Kidney glomerular epithelial cell (primary cell): ENCODE measurements around the gene GRID2.
"Not testable (repeated sequence)": the region's sequence is repeated elsewhere in the genome, so short reads cannot be mapped to it uniquely, and the experiment has no call there.

ENCODE experiments used
- DNase-seq: peaks from one replicate; lab custom pipeline; 2025; lab: John Stamatoyannopoulos, UW

The GRID2 gene

GRCh38 chr4:93676937-93677336 lies 1373.2 kb downstream of the GRID2 start:
- DNase-seq = not testable (repeated sequence)

- DNase-seq = no peak
Measured at GRCh38 chr4:93684571-93684970, 1380.8 kb downstream of the GRID2 start.

GRCh38 chr4:93687304-93687703 lies 1383.5 kb downstream of the GRID2 start:
- no peak for DNase-seq

GRCh38 chr4:93688978-93689377 lies 1385.2 kb downstream of the GRID2 start:
- no peak for DNase-seq

GRCh38 chr4:93693141-93693540 lies 1389.4 kb downstream of the GRID2 start:
- no peak for DNase-seq

GRCh38 chr4:93698686-93699085 lies 1394.9 kb downstream of the GRID2 start:
- DNase-seq = no peak

- DNase-seq = no peak
Measured at GRCh38 chr4:93700571-93700970, 1396.8 kb downstream of the GRID2 start.

GRCh38 chr4:93710101-93710846 lies 1406.5 kb downstream of the GRID2 start:
- DNase-seq = no peak

GRCh38 chr4:93710847-93711430 lies 1407.2 kb downstream of the GRID2 start:
- DNase-seq = no peak

- DNase-seq = no peak
Measured at GRCh38 chr4:93718233-93718632, 1414.5 kb downstream of the GRID2 start.

GRCh38 chr4:93719552-93719951 lies 1415.8 kb downstream of the GRID2 start:
- peak; percentile 5 for DNase-seq

- DNase-seq = no peak
Measured at GRCh38 chr4:93722446-93722845, 1418.7 kb downstream of the GRID2 start.

- no peak for DNase-seq
Measured at GRCh38 chr4:93730251-93730650, 1426.5 kb downstream of the GRID2 start.

- DNase-seq = no peak
Measured at GRCh38 chr4:93730760-93731159, 1427.0 kb downstream of the GRID2 start.

GRCh38 chr4:93731456-93731855 lies 1427.7 kb downstream of the GRID2 start:
- no peak for DNase-seq

GRCh38 chr4:93732509-93732908 lies 1428.7 kb downstream of the GRID2 start:
- DNase-seq = no peak

- no peak for DNase-seq
Measured at GRCh38 chr4:93740890-93741289, 1437.1 kb downstream of the GRID2 start.

GRCh38 chr4:93743022-93743421 lies 1439.3 kb downstream of the GRID2 start:
- no peak for DNase-seq

- no peak for DNase-seq
Measured at GRCh38 chr4:93743635-93744034, 1439.9 kb downstream of the GRID2 start.

- DNase-seq = no peak
Measured at GRCh38 chr4:93744961-93745360, 1441.2 kb downstream of the GRID2 start.

GRCh38 chr4:93746031-93746430 lies 1442.3 kb downstream of the GRID2 start:
- no peak for DNase-seq

- DNase-seq = no peak
Measured at GRCh38 chr4:93747220-93747619, 1443.5 kb downstream of the GRID2 start.

- no peak for DNase-seq
Measured at GRCh38 chr4:93748373-93749291, 1444.9 kb downstream of the GRID2 start.
